HEK293 (cell line): ENCODE measurements around the gene STRN3.

Source experiments
- CTCF ChIA-PET: fragments of 350-600 bp; formaldehyde crosslinking; extraction: SDS; loops from one replicate; lab custom pipeline; 2021; ENCODE audit warnings: antibody characterized with exemption; lab: Yijun Ruan, JAX
- POLR2A ChIA-PET: fragments of 300-600 bp; formaldehyde crosslinking; extraction: SDS; loops from one replicate; lab custom pipeline; 2020; ENCODE audit warnings: antibody characterized with exemption, inconsistent platforms; lab: Yijun Ruan, JAX
- H3K27ac ChIP-seq: fragments of 200-500 bp; sonication (Bioruptor generic); 2 replicates; pipeline ENCODE4 v1.5.1; 2014; ENCODE audit warnings: low read depth, low read length, control low read depth, inconsistent platforms; ENCODE audit errors: extremely low read depth
- H3K36me3 ChIP-seq, 2 experiments: fragments of 200-500 bp in 1 of 2; sonication (Bioruptor generic) in 1 of 2; 1 replicate in 1 of 2; 2 replicates in 1 of 2; pipeline ENCODE4 v1.5.1; 2014 to 2017; ENCODE audit warnings: inconsistent platforms in 2 of 2, low read length in 2 of 2; ENCODE audit not compliant: control insufficient read depth in 2 of 2, insufficient read depth in 1 of 2
- H3K4me1 ChIP-seq: fragments of 200-500 bp; sonication (Bioruptor generic); 2 replicates; pipeline ENCODE4 v1.5.1; 2014; ENCODE audit warnings: mild to moderate bottlenecking, low read length, inconsistent platforms; ENCODE audit not compliant: control insufficient read depth, insufficient read depth
- H3K4me3 ChIP-seq: 2 replicates; pipeline ENCODE4 v1.5.1; 2011; ENCODE audit warnings: low read depth, mild to moderate bottlenecking, control low read depth, low read length, moderate library complexity
- H3K9me3 ChIP-seq: fragments of 200-500 bp; sonication (Bioruptor generic); 2 replicates; pipeline ENCODE4 v1.5.1; 2014; ENCODE audit warnings: low read depth, low read length, inconsistent platforms; ENCODE audit not compliant: control insufficient read depth, insufficient read depth
- BCL11B ChIP-seq: fragments of 450-650 bp; formaldehyde crosslinking; IDR thresholded peaks from 2 replicates; pipeline ENCODE4 v1.5.1; 2016; ENCODE audit warnings: low read depth, missing biosample characterization, missing genetic modification characterization
- KLF1 ChIP-seq: fragments of 450-650 bp; formaldehyde crosslinking; IDR thresholded peaks from 2 replicates; pipeline ENCODE4 v1.5.1; 2016; ENCODE audit warnings: missing biosample characterization, missing genetic modification characterization
- KLF16 ChIP-seq: fragments of 450-650 bp; formaldehyde crosslinking; IDR thresholded peaks from 2 replicates; pipeline ENCODE4 v1.5.1; 2017; ENCODE audit warnings: missing biosample characterization, missing genetic modification characterization
- KLF7 ChIP-seq: fragments of 450-650 bp; formaldehyde crosslinking; IDR thresholded peaks from 2 replicates; pipeline ENCODE4 v1.5.1; 2016; ENCODE audit warnings: missing biosample characterization, missing genetic modification characterization, borderline replicate concordance
- MYNN ChIP-seq: fragments of 450-650 bp; formaldehyde crosslinking; IDR thresholded peaks from 2 replicates; pipeline ENCODE4 v1.5.1; 2016; ENCODE audit warnings: missing biosample characterization, missing genetic modification characterization, borderline replicate concordance
- SP3 ChIP-seq: fragments of 450-650 bp; formaldehyde crosslinking; IDR thresholded peaks from 2 replicates; pipeline ENCODE4 v1.5.1; 2016; ENCODE audit warnings: missing biosample characterization, missing genetic modification characterization
- WT1 ChIP-seq: fragments of 450-650 bp; formaldehyde crosslinking; IDR thresholded peaks from 2 replicates; pipeline ENCODE4 v1.5.1; 2016; ENCODE audit warnings: missing biosample characterization, missing genetic modification characterization
- ZBTB17 ChIP-seq: fragments of 450-650 bp; formaldehyde crosslinking; IDR thresholded peaks from 2 replicates; pipeline ENCODE4 v1.5.1; 2016; ENCODE audit warnings: missing biosample characterization, missing genetic modification characterization
- ZNF132 ChIP-seq: fragments of 450-650 bp; formaldehyde crosslinking; IDR thresholded peaks from 2 replicates; pipeline ENCODE4 v1.5.1; 2017; ENCODE audit warnings: missing biosample characterization, missing genetic modification characterization, borderline replicate concordance
- ZNF155 ChIP-seq: fragments of 450-650 bp; formaldehyde crosslinking; IDR thresholded peaks from 2 replicates; pipeline ENCODE4 v1.5.1; 2016; ENCODE audit warnings: missing biosample characterization, missing genetic modification characterization
- ZNF223 ChIP-seq: fragments of 450-650 bp; formaldehyde crosslinking; IDR thresholded peaks from 2 replicates; pipeline ENCODE4 v1.5.1; 2016; ENCODE audit warnings: missing biosample characterization, missing genetic modification characterization
- ZNF23 ChIP-seq: fragments of 450-650 bp; formaldehyde crosslinking; IDR thresholded peaks from 2 replicates; pipeline ENCODE4 v1.5.1; 2016; ENCODE audit warnings: missing biosample characterization, missing genetic modification characterization, borderline replicate concordance
- ZNF24 ChIP-seq: fragments of 450-650 bp; formaldehyde crosslinking; IDR thresholded peaks from 2 replicates; pipeline ENCODE4 v1.5.1; 2016; ENCODE audit warnings: missing biosample characterization, missing genetic modification characterization
- ZNF449 ChIP-seq: fragments of 450-650 bp; formaldehyde crosslinking; IDR thresholded peaks from 2 replicates; pipeline ENCODE4 v1.5.1; 2017; ENCODE audit warnings: missing biosample characterization, mild to moderate bottlenecking, missing genetic modification characterization, moderate library complexity
- ZNF513 ChIP-seq: fragments of 450-650 bp; IDR thresholded peaks from 2 replicates; pipeline ENCODE4 v1.5.1; 2018; ENCODE audit warnings: missing biosample characterization, missing genetic modification characterization
- ZNF549 ChIP-seq: fragments of 450-650 bp; IDR thresholded peaks from 2 replicates; pipeline ENCODE4 v1.5.1; 2018; ENCODE audit warnings: missing biosample characterization, missing genetic modification characterization, mild to moderate bottlenecking, inconsistent platforms, moderate library complexity
- ZNF610 ChIP-seq: fragments of 450-650 bp; formaldehyde crosslinking; IDR thresholded peaks from 2 replicates; pipeline ENCODE4 v1.5.1; 2016; ENCODE audit warnings: missing biosample characterization, missing genetic modification characterization, borderline replicate concordance
- ZNF626 ChIP-seq: fragments of 450-650 bp; sonication (Bioruptor Pico); formaldehyde crosslinking; IDR thresholded peaks from 2 replicates; pipeline ENCODE4 v1.5.1; 2018; ENCODE audit warnings: missing biosample characterization, missing genetic modification characterization, inconsistent platforms
- ZNF677 ChIP-seq: fragments of 450-650 bp; IDR thresholded peaks from 2 replicates; pipeline ENCODE4 v1.5.0; 2018; ENCODE audit warnings: missing biosample characterization, mild to moderate bottlenecking, missing genetic modification characterization, moderate library complexity
- ZNF704 ChIP-seq: fragments of 450-650 bp; formaldehyde crosslinking; IDR thresholded peaks from 2 replicates; pipeline ENCODE4 v1.5.1; 2016; ENCODE audit warnings: missing biosample characterization, missing genetic modification characterization
- ZNF768 ChIP-seq: fragments of 450-650 bp; formaldehyde crosslinking; IDR thresholded peaks from 2 replicates; pipeline ENCODE4 v1.5.1; 2018; ENCODE audit warnings: missing biosample characterization, mild to moderate bottlenecking, missing genetic modification characterization
- TF ChIP-seq, protein P1 (sequence below): fragments of 450-650 bp; formaldehyde crosslinking; conservative IDR thresholded peaks from 2 replicates; pipeline ENCODE4 v1.5.1; 2016; ENCODE audit warnings: low read depth, missing biosample characterization, missing genetic modification characterization
- TF ChIP-seq, protein P2 (sequence below): fragments of 450-650 bp; formaldehyde crosslinking; IDR thresholded peaks from 2 replicates; pipeline ENCODE4 v1.5.1; 2016; ENCODE audit warnings: missing biosample characterization, missing genetic modification characterization

The STRN3 gene

GRCh38 chr14:30928462-30928861 lies 97.7 kb downstream of the STRN3 start:
- ChIA-PET POLR2A (no interaction called here), CTCF (interaction anchor here (0.7 kb wide), 1 partner anchor 13 kb away, joined by 3 read pairs; no protein-coding TSS in a partner anchor)
- Histone ChIP-seq H3K4me3 (no peak overlapping the region), H3K4me1 (no peaks in the 10 kb centered on the region), H3K36me3 (peaks cover 11% of the 10 kb centered on the region in 2 experiments), H3K9me3 (no peaks in the 10 kb centered on the region), H3K27ac (no peak overlapping the region)
- TF ChIP-seq ZBTB17 (tag by site-specific recombination) (no peak), ZNF23 (tag by site-specific recombination) (no peak), ZNF155 (no peak), SP3 (no peak), ZNF704 (tag by site-specific recombination) (no peak), KLF1 (tag by site-specific recombination) (no peak), WT1 (tag by site-specific recombination) (no peak), KLF16 (tag by site-specific recombination) (no peak), ZNF768 (tag by site-specific recombination) (no peak), ZNF626 (tag by site-specific recombination) (no peak), ZNF132 (tag by site-specific recombination) (no peak), ZNF677 (tag by site-specific recombination) (no peak)
- TF ChIP-seq, protein P1, sequence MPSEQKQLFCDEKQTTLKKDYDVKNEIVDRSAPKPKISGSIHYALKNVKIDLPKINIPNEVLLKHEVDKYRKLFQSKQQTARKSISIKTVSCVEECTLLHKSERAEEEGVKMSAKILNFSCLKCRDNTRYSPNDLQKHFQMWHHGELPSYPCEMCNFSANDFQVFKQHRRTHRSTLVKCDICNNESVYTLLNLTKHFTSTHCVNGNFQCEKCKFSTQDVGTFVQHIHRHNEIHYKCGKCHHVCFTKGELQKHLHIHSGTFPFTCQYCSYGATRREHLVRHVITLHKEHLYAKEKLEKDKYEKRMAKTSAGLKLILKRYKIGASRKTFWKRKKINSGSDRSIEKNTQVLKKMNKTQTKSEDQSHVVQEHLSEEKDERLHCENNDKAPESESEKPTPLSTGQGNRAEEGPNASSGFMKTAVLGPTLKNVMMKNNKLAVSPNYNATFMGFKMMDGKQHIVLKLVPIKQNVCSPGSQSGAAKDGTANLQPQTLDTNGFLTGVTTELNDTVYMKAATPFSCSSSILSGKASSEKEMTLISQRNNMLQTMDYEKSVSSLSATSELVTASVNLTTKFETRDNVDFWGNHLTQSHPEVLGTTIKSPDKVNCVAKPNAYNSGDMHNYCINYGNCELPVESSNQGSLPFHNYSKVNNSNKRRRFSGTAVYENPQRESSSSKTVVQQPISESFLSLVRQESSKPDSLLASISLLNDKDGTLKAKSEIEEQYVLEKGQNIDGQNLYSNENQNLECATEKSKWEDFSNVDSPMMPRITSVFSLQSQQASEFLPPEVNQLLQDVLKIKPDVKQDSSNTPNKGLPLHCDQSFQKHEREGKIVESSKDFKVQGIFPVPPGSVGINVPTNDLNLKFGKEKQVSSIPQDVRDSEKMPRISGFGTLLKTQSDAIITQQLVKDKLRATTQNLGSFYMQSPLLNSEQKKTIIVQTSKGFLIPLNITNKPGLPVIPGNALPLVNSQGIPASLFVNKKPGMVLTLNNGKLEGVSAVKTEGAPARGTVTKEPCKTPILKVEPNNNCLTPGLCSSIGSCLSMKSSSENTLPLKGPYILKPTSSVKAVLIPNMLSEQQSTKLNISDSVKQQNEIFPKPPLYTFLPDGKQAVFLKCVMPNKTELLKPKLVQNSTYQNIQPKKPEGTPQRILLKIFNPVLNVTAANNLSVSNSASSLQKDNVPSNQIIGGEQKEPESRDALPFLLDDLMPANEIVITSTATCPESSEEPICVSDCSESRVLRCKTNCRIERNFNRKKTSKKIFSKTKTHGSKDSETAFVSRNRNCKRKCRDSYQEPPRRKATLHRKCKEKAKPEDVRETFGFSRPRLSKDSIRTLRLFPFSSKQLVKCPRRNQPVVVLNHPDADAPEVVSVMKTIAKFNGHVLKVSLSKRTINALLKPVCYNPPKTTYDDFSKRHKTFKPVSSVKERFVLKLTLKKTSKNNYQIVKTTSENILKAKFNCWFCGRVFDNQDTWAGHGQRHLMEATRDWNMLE (tag by site-specific recombination) = no peak

DNA sequence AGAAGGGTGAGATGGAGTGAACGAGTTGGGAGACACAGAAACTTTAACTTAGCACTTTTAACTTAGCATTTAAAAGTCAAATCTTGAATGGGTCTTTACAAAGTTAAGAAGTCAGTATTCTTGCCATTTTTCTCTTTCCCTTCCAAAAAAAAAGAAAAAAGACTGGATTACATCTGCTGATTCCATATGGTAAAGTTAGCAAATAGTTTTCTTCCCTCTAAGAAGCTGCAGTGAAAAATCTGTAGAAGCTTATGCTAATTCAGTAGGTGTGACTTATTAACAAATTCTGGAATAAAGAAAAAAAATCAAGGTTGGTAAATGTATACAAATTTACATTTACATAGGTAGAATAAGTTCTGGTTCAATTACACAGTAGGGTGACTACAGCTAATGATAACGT lies 100.9 kb downstream of the STRN3 start:
- Histone ChIP-seq H3K4me3 (no peak overlapping the region), H3K4me1 (no peaks in the 10 kb centered on the region)
- no peak for TF ChIP-seq ZNF513 (tag by site-specific recombination)
- TF ChIP-seq ZNF223 (tag by site-specific recombination) = no peak
- no peak for TF ChIP-seq KLF7 (tag by site-specific recombination)
- TF ChIP-seq ZNF549 (tag by site-specific recombination) = no peak
- TF ChIP-seq ZNF610 (tag by site-specific recombination) = no peak
- TF ChIP-seq BCL11B (tag by site-specific recombination) = no peak
- no peak for TF ChIP-seq MYNN (tag by site-specific recombination)
- TF ChIP-seq, protein P2, sequence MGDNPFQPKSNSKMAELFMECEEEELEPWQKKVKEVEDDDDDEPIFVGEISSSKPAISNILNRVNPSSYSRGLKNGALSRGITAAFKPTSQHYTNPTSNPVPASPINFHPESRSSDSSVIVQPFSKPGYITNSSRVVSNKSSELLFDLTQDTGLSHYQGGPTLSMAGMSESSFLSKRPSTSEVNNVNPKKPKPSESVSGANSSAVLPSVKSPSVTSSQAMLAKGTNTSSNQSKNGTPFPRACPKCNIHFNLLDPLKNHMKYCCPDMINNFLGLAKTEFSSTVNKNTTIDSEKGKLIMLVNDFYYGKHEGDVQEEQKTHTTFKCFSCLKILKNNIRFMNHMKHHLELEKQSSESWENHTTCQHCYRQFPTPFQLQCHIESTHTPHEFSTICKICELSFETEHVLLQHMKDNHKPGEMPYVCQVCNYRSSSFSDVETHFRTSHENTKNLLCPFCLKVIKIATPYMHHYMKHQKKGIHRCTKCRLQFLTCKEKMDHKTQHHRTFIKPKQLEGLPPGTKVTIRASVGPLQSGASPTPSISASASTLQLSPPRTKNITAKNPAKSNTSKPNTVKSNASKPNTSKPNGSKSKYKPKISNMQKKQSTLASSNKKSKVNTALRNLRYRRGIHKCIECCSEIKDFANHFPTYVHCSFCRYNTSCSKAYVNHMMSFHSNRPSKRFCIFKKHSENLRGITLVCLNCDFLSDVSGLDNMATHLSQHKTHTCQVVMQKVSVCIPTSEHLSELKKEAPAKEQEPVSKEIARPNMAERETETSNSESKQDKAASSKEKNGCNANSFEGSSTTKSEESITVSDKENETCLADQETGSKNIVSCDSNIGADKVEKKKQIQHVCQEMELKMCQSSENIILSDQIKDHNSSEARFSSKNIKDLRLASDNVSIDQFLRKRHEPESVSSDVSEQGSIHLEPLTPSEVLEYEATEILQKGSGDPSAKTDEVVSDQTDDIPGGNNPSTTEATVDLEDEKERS (tag by site-specific recombination) = no peak
- TF ChIP-seq ZNF768 (tag by site-specific recombination) = no peak
- no peak for TF ChIP-seq ZNF24
- no peak for TF ChIP-seq ZNF449 (tag by site-specific recombination)
- TF ChIP-seq, all 188 proteins: peak for 0
- POLR2A ChIA-PET = interaction anchor here (0.6 kb wide), 1 partner anchor 9 kb away, joined by 3 read pairs; no protein-coding TSS in a partner anchor
- Histone ChIP-seq H3K9me3 (no peaks in the 10 kb centered on the region), H3K27ac (no peak overlapping the region), H3K36me3 (peaks cover 13 to 16% of the 10 kb centered on the region in 2 experiments)
- CTCF ChIA-PET = no interaction called here
